Stimulated activated CD4-positive, alpha-beta T cell treated with anti-CD3 and anti-CD28 coated beads, TNF-alpha, amount 100 ng/mL, for 4 hours (primary cell): ENCODE measurements around the gene MTMR6.
"Not testable (repeated sequence)": the region's sequence is repeated elsewhere in the genome, so short reads cannot be mapped to it uniquely, and the experiment has no call there.

Source experiments
- DNase-seq, 3 experiments: peaks; one replicate each; pipeline ENCODE4 v3.0.0-alpha.2; 2020; ENCODE audit warnings: low read depth in 3 of 3

The MTMR6 gene

GRCh38 chr13:25286969-25287961 is at the start of gene MTMR6:
Gene MTMR6 (minus strand): TSS chr13:25287488. CDS start chr13:25287247, 241 bp downstream.
- DNase-seq = peak; percentile 88 to 97 (median 92)

GRCh38 chr13:25335856-25336255 is 48.6 kb upstream of the MTMR6 start:
- no peak for DNase-seq

GRCh38 chr13:25330541-25330940 is 43.3 kb upstream of the MTMR6 start:
- DNase-seq = no peak

GRCh38 chr13:25329706-25330105 is 42.4 kb upstream of the MTMR6 start:
- DNase-seq = no peak

- no peak for DNase-seq
Observed at GRCh38 chr13:25324100-25324499, 36.8 kb upstream of the MTMR6 start.

GRCh38 chr13:25319771-25320170 is 32.5 kb upstream of the MTMR6 start:
- no peak for DNase-seq

GRCh38 chr13:25318946-25319345 is 31.7 kb upstream of the MTMR6 start:
- not testable (repeated sequence) for DNase-seq

- DNase-seq = no peak
Observed at GRCh38 chr13:25310891-25311290, 23.6 kb upstream of the MTMR6 start.

GRCh38 chr13:25306671-25307464 is 19.6 kb upstream of the MTMR6 start:
- no peak for DNase-seq

GRCh38 chr13:25302121-25302520 is 14.8 kb upstream of the MTMR6 start:
- no peak for DNase-seq

GRCh38 chr13:25301347-25302113 is 14.2 kb upstream of the MTMR6 start, which contains the start of gene NUP58:
Gene NUP58 (plus strand): TSS chr13:25301625. CDS start chr13:25301774, 149 bp downstream.
- DNase-seq = peak; percentile 80 to 89 (median 88)

- DNase-seq = no peak
Observed at GRCh38 chr13:25300861-25301346, 13.6 kb upstream of the MTMR6 start.

GRCh38 chr13:25295701-25296100 is 8.4 kb upstream of the MTMR6 start:
- no peak for DNase-seq

- no peak for DNase-seq
Observed at GRCh38 chr13:25295228-25295627, 7.9 kb upstream of the MTMR6 start.

- DNase-seq = no peak
Observed at GRCh38 chr13:25292301-25292700, 5.0 kb upstream of the MTMR6 start.

- DNase-seq = no peak
Observed at GRCh38 chr13:25291691-25292090, 4.4 kb upstream of the MTMR6 start.

GRCh38 chr13:25288966-25289365 is 1.7 kb upstream of the MTMR6 start:
- DNase-seq = no peak

- DNase-seq = no peak
Observed at GRCh38 chr13:25286308-25286968, 850 bp downstream of the MTMR6 start.

GRCh38 chr13:25281935-25282332 is 5.4 kb downstream of the MTMR6 start:
- no peak for DNase-seq

- no peak for DNase-seq
Observed at GRCh38 chr13:25281193-25281934, 5.9 kb downstream of the MTMR6 start.
